SK-N-SH (cell line): ENCODE measurements around the gene SYNE2. TPM values are rescaled to one million over a fixed set of nuclear protein-coding genes. Genes with fewer than 3 reads are reported as not detected.

Experiments
- CTCF ChIA-PET: fragments of 300-600, 350-600 bp; formaldehyde crosslinking; extraction: SDS; loops from one replicate; lab custom pipeline; 2021; lab: Yijun Ruan, JAX
- POLR2A ChIA-PET: fragments of 350-600 bp; sonication (Branson Sonifier 250); formaldehyde crosslinking; extraction: SDS; loops from one replicate; lab custom pipeline; 2020; ENCODE audit warnings: antibody characterized with exemption, inconsistent platforms; lab: Yijun Ruan, JAX
- DNase-seq: peaks from one replicate; pipeline ENCODE4 v3.0.0; 2012
- H2AFZ ChIP-seq: fragments of 200-600 bp; sonication (generic); 2 replicates; pipeline ENCODE4 v1.8.1; 2016; ENCODE audit warnings: antibody characterized with exemption, mild to moderate bottlenecking, low read depth
- H3F3A ChIP-seq: fragments of 200-600 bp; sonication (generic); replicated peaks from 2 replicates; pipeline ENCODE3; 2016; ENCODE audit warnings: antibody characterized with exemption, mild to moderate bottlenecking; ENCODE audit not compliant: insufficient read depth
- H3K27ac ChIP-seq, 2 experiments: fragments of 200-500 bp in 1 of 2; fragments of 200-600 bp in 1 of 2; sonication (Bioruptor generic) in 1 of 2; sonication (generic), shearing (Covaris generic) in 1 of 2; 2 replicates each; pipeline versions ENCODE4 v1.5.1 to v1.6.1; 2014 to 2016; ENCODE audit warnings: low read depth in 2 of 2, inconsistent platforms in 1 of 2, low read length in 1 of 2, mild to moderate bottlenecking in 1 of 2, mixed read lengths in 1 of 2
- H3K27me3 ChIP-seq: fragments of 200-600 bp; sonication (generic), shearing (Covaris generic); 2 replicates; pipeline ENCODE4 v1.6.1; 2016; ENCODE audit warnings: mixed run types; ENCODE audit not compliant: insufficient read depth
- H3K36me3 ChIP-seq, 2 experiments: fragments of 200-500 bp in 1 of 2; fragments of 200-600 bp in 1 of 2; sonication (Bioruptor generic) in 1 of 2; sonication (generic) in 1 of 2; replicated peaks in 1 of 2; 2 replicates each; pipeline versions ENCODE3 to v1.5.1; 2014 to 2016; ENCODE audit warnings: low read length in 1 of 2, mild to moderate bottlenecking in 1 of 2; ENCODE audit not compliant: insufficient read depth in 2 of 2, control insufficient read depth in 1 of 2
- H3K4me1 ChIP-seq, 2 experiments: fragments of 200-500 bp in 1 of 2; fragments of 200-600 bp in 1 of 2; sonication (Bioruptor generic) in 1 of 2; sonication (generic), shearing (Covaris generic) in 1 of 2; 2 replicates each; pipeline versions ENCODE4 v1.5.1 to v1.6.1; 2014 to 2016; ENCODE audit warnings: low read depth in 1 of 2, low read length in 1 of 2, mixed run types in 1 of 2; ENCODE audit not compliant: insufficient read depth in 2 of 2, control insufficient read depth in 1 of 2
- H3K4me2 ChIP-seq: fragments of 200-600 bp; sonication (generic), shearing (Covaris generic); 2 replicates; pipeline ENCODE4 v1.6.1; 2017; ENCODE audit warnings: mixed run types
- H3K4me3 ChIP-seq, 2 experiments: fragments of 200-500 bp in 1 of 2; fragments of 200-600 bp in 1 of 2; sonication (Bioruptor generic) in 1 of 2; sonication (generic), shearing (Covaris generic) in 1 of 2; 2 replicates each; pipeline versions ENCODE4 v1.5.1 to v1.8.1; 2014 to 2016; ENCODE audit warnings: low read depth in 2 of 2, inconsistent platforms in 1 of 2, low read length in 1 of 2, mild to moderate bottlenecking in 1 of 2, mixed read lengths in 1 of 2, moderate library complexity in 1 of 2
- H3K79me2 ChIP-seq: fragments of 200-600 bp; sonication (generic); 2 replicates; pipeline ENCODE4 v1.8.1; 2017; ENCODE audit warnings: mild to moderate bottlenecking; ENCODE audit not compliant: insufficient read depth
- H3K9ac ChIP-seq: fragments of 200-600 bp; sonication (generic); 2 replicates; pipeline ENCODE4 v1.6.1; 2017; ENCODE audit warnings: mixed run types
- H3K9me2 ChIP-seq: fragments of 200-600 bp; sonication (generic); 2 replicates; pipeline ENCODE4 v1.6.1; 2017; ENCODE audit warnings: mixed run types
- H3K9me3 ChIP-seq: fragments of 200-600 bp; sonication (generic); 2 replicates; pipeline ENCODE4 v1.6.1; 2017; ENCODE audit warnings: mixed run types, mild to moderate bottlenecking, moderate library complexity
- H4K20me1 ChIP-seq: fragments of 200-600 bp; sonication (generic); 2 replicates; pipeline ENCODE4 v1.6.1; 2017; ENCODE audit warnings: mild to moderate bottlenecking, mixed run types; ENCODE audit not compliant: insufficient read depth
- EP300 ChIP-seq, 2 experiments: IDR thresholded peaks; 2 replicates each; pipeline versions ENCODE4 v1.4.0 to v1.6.1; 2012; ENCODE audit warnings: borderline replicate concordance in 1 of 2, low read depth in 1 of 2, low read length in 1 of 2
- EZH2phosphoT487 ChIP-seq: fragments of 200-600 bp; sonication (generic); IDR thresholded peaks from 2 replicates; pipeline ENCODE4 v1.6.1; 2017; ENCODE audit warnings: low read depth, mixed run types, mild to moderate bottlenecking, antibody characterized with exemption, moderate library complexity, borderline replicate concordance
- FOXM1 ChIP-seq: IDR thresholded peaks from 2 replicates; pipeline ENCODE4 v1.4.0; 2012; ENCODE audit warnings: low read depth, mild to moderate bottlenecking
- GABPA ChIP-seq: IDR thresholded peaks from 2 replicates; pipeline ENCODE4 v1.4.0; 2012; ENCODE audit warnings: low read depth, mild to moderate bottlenecking
- GATA2 ChIP-seq: sonication (generic); formaldehyde crosslinking; IDR thresholded peaks from 2 replicates; pipeline ENCODE4 v1.5.0; 2020; ENCODE audit warnings: mild to moderate bottlenecking, missing genetic modification reagents
- IRF3 ChIP-seq: fragments of 150-350 bp; IDR thresholded peaks from 2 replicates; pipeline ENCODE4 v1.6.1; 2016; ENCODE audit warnings: mild to moderate bottlenecking, low read depth, low read length
- JUND ChIP-seq: IDR thresholded peaks from 2 replicates; pipeline ENCODE4 v1.4.0; 2012
- MAX ChIP-seq: IDR thresholded peaks from 2 replicates; pipeline ENCODE4 v1.4.0; 2012; ENCODE audit warnings: low read depth
- MXI1 ChIP-seq: IDR thresholded peaks from 2 replicates; pipeline ENCODE4 v1.6.1; 2012; ENCODE audit warnings: mild to moderate bottlenecking, low read depth, low read length, improper control_type of control experiment
- NFIC ChIP-seq: IDR thresholded peaks from 2 replicates; pipeline ENCODE4 v1.4.0; 2012; ENCODE audit warnings: borderline replicate concordance
- NRF1 ChIP-seq: IDR thresholded peaks from 2 replicates; pipeline ENCODE4 v1.6.1; 2012; ENCODE audit warnings: low read depth, mild to moderate bottlenecking, low read length
- PBX3 ChIP-seq: IDR thresholded peaks from 2 replicates; pipeline ENCODE4; 2012
- RFX5 ChIP-seq: IDR thresholded peaks from 2 replicates; pipeline ENCODE4 v1.6.1; 2012; ENCODE audit warnings: mild to moderate bottlenecking, improper control_type of control experiment, low read length
- RXRA ChIP-seq: IDR thresholded peaks from 2 replicates; pipeline ENCODE4 v1.4.0; 2012; ENCODE audit warnings: low read depth, mild to moderate bottlenecking, borderline replicate concordance
- SIN3A ChIP-seq: IDR thresholded peaks from 2 replicates; pipeline ENCODE4 v1.6.1; 2012; ENCODE audit warnings: low read depth, mild to moderate bottlenecking, low read length, moderate library complexity, borderline replicate concordance
- SMC3 ChIP-seq: IDR thresholded peaks from 2 replicates; pipeline ENCODE4 v1.6.1; 2012; ENCODE audit warnings: low read depth, low read length, improper control_type of control experiment
- TAF1 ChIP-seq: IDR thresholded peaks from 2 replicates; pipeline ENCODE4 v1.6.1; 2012; ENCODE audit warnings: low read depth, mild to moderate bottlenecking, low read length, moderate library complexity, borderline replicate concordance
- USF2 ChIP-seq: fragments of 150-350 bp; IDR thresholded peaks from 2 replicates; pipeline ENCODE4 v1.6.1; 2017; ENCODE audit warnings: antibody characterized with exemption, low read length, low read depth, borderline replicate concordance
- YY1 ChIP-seq: IDR thresholded peaks from 2 replicates; pipeline ENCODE4 v1.4.0; 2012; ENCODE audit warnings: low read depth, mild to moderate bottlenecking
- WGBS: methylation state at CpG from one replicate; pipeline ENCODE4 v1.1.6; 2017; ENCODE audit warnings: low lambda C conversion rate; 5-methylcytosine and 5-hydroxymethylcytosine counted together
- polyA plus RNA-seq, 3 experiments: library from polyadenylated mRNA; depleted of rRNA; stranded (reverse); fragments of >200 nt; gene quantifications; 2 replicates each; pipeline ENCODE4 v1.2.3, GENCODE V29; 2012
- TF ChIP-seq, protein P1 (sequence below): IDR thresholded peaks from 2 replicates; pipeline ENCODE4 v1.6.1; 2012; ENCODE audit warnings: mild to moderate bottlenecking, low read depth, low read length, moderate library complexity

Gene SYNE2
- polyA plus RNA-seq, 1 of the 3 experiments (the other 2 are of a cell fraction), result 7.1 TPM

DNA sequence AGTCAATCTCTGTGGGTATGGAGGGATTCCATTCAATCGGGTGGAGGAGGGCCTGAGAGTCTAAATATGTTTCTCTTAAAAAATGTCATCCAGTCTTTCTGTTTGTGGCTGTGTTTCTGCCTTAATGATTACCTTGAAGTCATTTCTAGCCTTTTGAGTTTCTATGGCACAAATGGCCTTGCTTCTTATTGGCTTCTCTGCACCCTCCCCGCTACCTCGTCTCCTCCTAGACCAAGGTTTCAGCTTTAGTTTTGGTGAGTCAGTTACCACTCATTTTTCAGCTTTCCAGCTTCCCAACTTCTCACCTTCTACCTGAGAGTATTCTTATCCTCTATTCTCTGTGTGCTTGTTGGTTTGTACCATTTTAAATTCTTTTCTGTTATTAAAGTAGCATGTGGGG, 159.2 kb downstream of the SYNE2 start:
- CTCF ChIA-PET, result interaction anchor here (0.6 to 5.3 kb wide), 5 partner anchors 10 to 291 kb away, joined by 3 to 61 read pairs (median 10); partner anchors contain the start of gene ESR2

DNA sequence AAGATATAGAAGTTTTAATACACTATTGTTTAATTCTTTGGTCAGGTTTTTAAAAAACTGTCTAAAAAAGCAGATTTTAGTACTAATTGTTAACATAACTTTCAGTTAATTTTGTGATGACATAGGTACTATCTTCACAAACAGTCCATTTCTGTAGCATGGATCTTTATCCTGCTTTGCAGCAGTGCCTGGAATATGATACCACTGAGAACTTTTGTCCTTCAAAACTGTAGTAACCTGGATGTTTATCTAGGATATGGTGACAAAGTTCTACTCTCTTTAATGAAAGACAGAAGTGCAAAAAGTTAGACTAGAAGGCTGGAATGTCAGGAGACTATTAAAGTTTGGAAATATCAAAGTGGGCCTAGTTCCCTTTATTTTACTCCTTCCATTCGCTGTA, 159.9 kb downstream of the SYNE2 start:
- H3K4me3 ChIP-seq, result no peak overlapping the region
- DNase-seq, result no peak
- peaks cover 10% of the 10 kb centered on the region; the same call in 1 of the 2 replicates for H3K9me2 ChIP-seq
- H3K36me3 ChIP-seq, result peaks cover 9% of the 10 kb centered on the region in 2 experiments
- no peak overlapping the region for H3K27ac ChIP-seq
- 90% methylated on average over 1 of the region's 1 CpG for WGBS
- H3K9ac ChIP-seq, result no peak overlapping the region
- H3K4me2 ChIP-seq, result no peak overlapping the region
- CTCF ChIA-PET, result interaction anchor here (5.3 kb wide), 1 partner anchor 290 kb away, joined by 61 read pairs; no protein-coding TSS in a partner anchor
- no peaks in the 10 kb centered on the region for H4K20me1 ChIP-seq
- POLR2A ChIA-PET, result no interaction called here
- H2AFZ ChIP-seq, result no peak overlapping the region
- H3K4me1 ChIP-seq, result no peaks in the 10 kb centered on the region
- no peaks in the 10 kb centered on the region for H3K27me3 ChIP-seq
- H3F3A ChIP-seq, result no peaks in the 10 kb centered on the region
- peaks cover 8% of the 10 kb centered on the region; the same call in 1 of the 2 replicates for H3K9me3 ChIP-seq
- H3K79me2 ChIP-seq, result no peaks in the 10 kb centered on the region
- TF ChIP-seq RXRA (no peak), IRF3 (no peak), SIN3A (no peak), MAX (no peak), FOXM1 (no peak), SMC3 (no peak), MXI1 (no peak), PBX3 (no peak), RFX5 (no peak), NFIC (no peak), GABPA (no peak), EP300 (IDR thresholded peaks at IDR 0.05; ENCODE audit: borderline replicate concordance in 1 of 2, low read depth in 1 of 2, low read length in 1 of 2) (no peak), EZH2phosphoT487 (no peak), NRF1 (no peak), GATA2 (no peak), TAF1 (no peak), JUND (no peak)
- TF ChIP-seq, protein P1, sequence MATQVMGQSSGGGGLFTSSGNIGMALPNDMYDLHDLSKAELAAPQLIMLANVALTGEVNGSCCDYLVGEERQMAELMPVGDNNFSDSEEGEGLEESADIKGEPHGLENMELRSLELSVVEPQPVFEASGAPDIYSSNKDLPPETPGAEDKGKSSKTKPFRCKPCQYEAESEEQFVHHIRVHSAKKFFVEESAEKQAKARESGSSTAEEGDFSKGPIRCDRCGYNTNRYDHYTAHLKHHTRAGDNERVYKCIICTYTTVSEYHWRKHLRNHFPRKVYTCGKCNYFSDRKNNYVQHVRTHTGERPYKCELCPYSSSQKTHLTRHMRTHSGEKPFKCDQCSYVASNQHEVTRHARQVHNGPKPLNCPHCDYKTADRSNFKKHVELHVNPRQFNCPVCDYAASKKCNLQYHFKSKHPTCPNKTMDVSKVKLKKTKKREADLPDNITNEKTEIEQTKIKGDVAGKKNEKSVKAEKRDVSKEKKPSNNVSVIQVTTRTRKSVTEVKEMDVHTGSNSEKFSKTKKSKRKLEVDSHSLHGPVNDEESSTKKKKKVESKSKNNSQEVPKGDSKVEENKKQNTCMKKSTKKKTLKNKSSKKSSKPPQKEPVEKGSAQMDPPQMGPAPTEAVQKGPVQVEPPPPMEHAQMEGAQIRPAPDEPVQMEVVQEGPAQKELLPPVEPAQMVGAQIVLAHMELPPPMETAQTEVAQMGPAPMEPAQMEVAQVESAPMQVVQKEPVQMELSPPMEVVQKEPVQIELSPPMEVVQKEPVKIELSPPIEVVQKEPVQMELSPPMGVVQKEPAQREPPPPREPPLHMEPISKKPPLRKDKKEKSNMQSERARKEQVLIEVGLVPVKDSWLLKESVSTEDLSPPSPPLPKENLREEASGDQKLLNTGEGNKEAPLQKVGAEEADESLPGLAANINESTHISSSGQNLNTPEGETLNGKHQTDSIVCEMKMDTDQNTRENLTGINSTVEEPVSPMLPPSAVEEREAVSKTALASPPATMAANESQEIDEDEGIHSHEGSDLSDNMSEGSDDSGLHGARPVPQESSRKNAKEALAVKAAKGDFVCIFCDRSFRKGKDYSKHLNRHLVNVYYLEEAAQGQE, result no peak

More for the DNA sequence above, 159.2 kb downstream of the SYNE2 start:
- whole genome bisulfite sequencing, result 97% methylated on average over 3 of the region's 3 CpGs
- Histone ChIP-seq H3K9me3 (peaks cover 8% of the 10 kb centered on the region; the same call in 1 of the 2 replicates), H3K4me3 (no peak overlapping the region), H3K9ac (no peak overlapping the region), H3K4me1 (no peaks in the 10 kb centered on the region), H3K9me2 (peaks cover 10% of the 10 kb centered on the region; the same call in 1 of the 2 replicates), H3K79me2 (no peaks in the 10 kb centered on the region), H3K36me3 (peaks cover 9% of the 10 kb centered on the region in 2 experiments), H4K20me1 (no peaks in the 10 kb centered on the region), H2AFZ (no peak overlapping the region), H3K4me2 (no peak overlapping the region), H3K27ac (no peak overlapping the region), H3F3A (no peaks in the 10 kb centered on the region), H3K27me3 (no peaks in the 10 kb centered on the region)
- DNase-seq, result no peak
- POLR2A ChIA-PET, result no interaction called here
- TF ChIP-seq YY1, result no peak
- no peak for TF ChIP-seq USF2
